IMR-90 (cell line): ENCODE measurements around the gene CDON. TPM values are rescaled to one million over a fixed set of nuclear protein-coding genes. Genes with fewer than 3 reads are reported as not detected.

Experiments
- ATAC-seq: fragments of 200-7000 bp; cut with Tn5 transposase; 2 replicates; pipeline ENCODE4 v1.9.1; 2020; ENCODE audit warnings: low read depth, mild to moderate bottlenecking, moderate library complexity
- BruUV-seq: library from RNA; stranded (reverse); fragments of 400-500 nt; replicated peaks from 2 replicates; lab custom pipeline; 2021; lab: Mats Ljungman, UMichigan
- CTCF ChIA-PET: fragments of 300-600 bp; formaldehyde crosslinking; extraction: SDS; loops from one replicate; lab custom pipeline; 2021; ENCODE audit warnings: antibody characterized with exemption; lab: Yijun Ruan, JAX
- POLR2A ChIA-PET: fragments of 300-600 bp; sonication (Branson Sonifier 250); formaldehyde crosslinking; loops from one replicate; lab custom pipeline; 2022; ENCODE audit warnings: antibody characterized with exemption; ENCODE audit not compliant: unreplicated experiment; lab: Charles Lee
- DNase-seq: peaks from one replicate; pipeline ENCODE4 v3.0.0; 2013
- H2AFZ ChIP-seq: replicated peaks from 2 replicates; pipeline ENCODE3; 2013; ENCODE audit warnings: low read length, mild to moderate bottlenecking; ENCODE audit not compliant: poor library complexity
- H2AK5ac ChIP-seq: 2 replicates; pipeline ENCODE4 v1.6.1; 2013; ENCODE audit warnings: low read depth, low read length, inconsistent platforms
- H2AK9ac ChIP-seq: replicated peaks from 2 replicates; pipeline ENCODE3; 2013; ENCODE audit warnings: mild to moderate bottlenecking, low read depth, low read length, moderate library complexity; ENCODE audit not compliant: poor library complexity
- H2BK120ac ChIP-seq: 2 replicates; pipeline ENCODE4 v1.6.1; 2013; ENCODE audit warnings: low read depth, low read length, inconsistent platforms
- H2BK15ac ChIP-seq: 3 replicates; pipeline ENCODE4 v1.6.1; 2013; ENCODE audit warnings: low read depth, low read length, inconsistent platforms
- H2BK20ac ChIP-seq: 2 replicates; pipeline ENCODE4 v1.6.1; 2013; ENCODE audit warnings: low read depth, mild to moderate bottlenecking, inconsistent platforms, low read length, moderate library complexity
- H2BK5ac ChIP-seq: 2 replicates; pipeline ENCODE4 v1.6.1; 2013; ENCODE audit warnings: mild to moderate bottlenecking, low read depth, low read length, inconsistent platforms; ENCODE audit not compliant: poor library complexity, severe bottlenecking
- H3K14ac ChIP-seq: replicated peaks from 2 replicates; pipeline ENCODE4 v1.6.1; 2013; ENCODE audit warnings: low read depth, low read length, inconsistent platforms
- H3K18ac ChIP-seq: 2 replicates; pipeline ENCODE4 v1.6.1; 2013; ENCODE audit warnings: low read depth, low read length, control low read depth
- H3K23ac ChIP-seq: 2 replicates; pipeline ENCODE4 v1.6.1; 2013; ENCODE audit warnings: low read depth, low read length, inconsistent platforms
- H3K27ac ChIP-seq: 2 replicates; pipeline ENCODE4 v1.5.1; 2013; ENCODE audit warnings: mild to moderate bottlenecking, control low read depth, low read length; ENCODE audit not compliant: insufficient read depth
- H3K27me3 ChIP-seq: 2 replicates; pipeline ENCODE4 v1.6.1; 2013; ENCODE audit warnings: low read length; ENCODE audit not compliant: control insufficient read depth, insufficient read depth
- H3K36me3 ChIP-seq: 2 replicates; pipeline ENCODE4 v1.6.1; 2013; ENCODE audit warnings: low read length, mixed read lengths; ENCODE audit not compliant: control insufficient read depth, insufficient read depth
- H3K4ac ChIP-seq: 2 replicates; pipeline ENCODE4 v1.6.1; 2013; ENCODE audit warnings: low read depth, low read length, inconsistent platforms
- H3K4me1 ChIP-seq: 2 replicates; pipeline ENCODE4 v1.6.1; 2013; ENCODE audit warnings: low read length, mixed read lengths; ENCODE audit not compliant: control insufficient read depth, insufficient read depth
- H3K4me2 ChIP-seq: 2 replicates; pipeline ENCODE4 v1.6.1; 2013; ENCODE audit warnings: low read depth, mild to moderate bottlenecking, control low read depth, low read length, moderate library complexity
- H3K4me3 ChIP-seq: 2 replicates; pipeline ENCODE4 v1.5.1; 2013; ENCODE audit warnings: low read depth, mild to moderate bottlenecking, control low read depth, low read length, moderate library complexity; ENCODE audit not compliant: insufficient read depth
- H3K56ac ChIP-seq: 2 replicates; pipeline ENCODE4 v1.6.1; 2013; ENCODE audit warnings: low read length, inconsistent platforms; ENCODE audit not compliant: insufficient read depth; ENCODE audit errors: extremely low read depth
- H3K79me1 ChIP-seq, 2 experiments: 2 replicates each; pipeline ENCODE4 v1.6.1; 2013; ENCODE audit warnings: low read length in 2 of 2, inconsistent platforms in 1 of 2, low read depth in 1 of 2
- H3K9ac ChIP-seq: 2 replicates; pipeline ENCODE4 v1.6.1; 2013; ENCODE audit warnings: low read depth, low read length, control low read depth
- H3K9me1 ChIP-seq: 2 replicates; pipeline ENCODE4 v1.6.1; 2013; ENCODE audit warnings: low read length, inconsistent platforms; ENCODE audit not compliant: insufficient read depth
- H3K9me3 ChIP-seq: 2 replicates; pipeline ENCODE4 v1.6.1; 2013; ENCODE audit warnings: low read length; ENCODE audit not compliant: control insufficient read depth, insufficient read depth
- H4K20me1 ChIP-seq: 2 replicates; pipeline ENCODE4 v1.6.1; 2013; ENCODE audit warnings: low read length, inconsistent platforms; ENCODE audit not compliant: insufficient read depth
- H4K5ac ChIP-seq: 2 replicates; pipeline ENCODE4 v1.6.1; 2013; ENCODE audit warnings: mild to moderate bottlenecking, low read depth, low read length, control low read depth
- H4K8ac ChIP-seq, 2 experiments: 2 replicates each; pipeline ENCODE4 v1.6.1; 2013; ENCODE audit warnings: low read depth in 2 of 2, low read length in 2 of 2, control low read depth in 1 of 2, inconsistent platforms in 1 of 2
- H4K91ac ChIP-seq: 2 replicates; pipeline ENCODE4 v1.6.1; 2013; ENCODE audit warnings: low read depth, low read length, inconsistent platforms; ENCODE audit not compliant: insufficient read depth
- CHD1 ChIP-seq: IDR thresholded peaks from 2 replicates; pipeline ENCODE4 v1.6.1; 2012; ENCODE audit warnings: low read depth, low read length, improper control_type of control experiment
- MAZ ChIP-seq: IDR thresholded peaks from 2 replicates; pipeline ENCODE4 v1.6.1; 2012; ENCODE audit warnings: low read depth, mild to moderate bottlenecking, low read length, improper control_type of control experiment, moderate library complexity, borderline replicate concordance
- USF2 ChIP-seq: fragments of 150-350 bp; IDR thresholded peaks from 2 replicates; pipeline ENCODE4 v1.6.1; 2017; ENCODE audit warnings: mild to moderate bottlenecking, antibody characterized with exemption, low read length, low read depth
- WGBS, 2 experiments: methylation state at CpG; one replicate each; pipeline versions ENCODE4 v1.1.5 to v1.1.7; 2013; ENCODE audit warnings: missing lambda C conversion rate in 2 of 2; ENCODE audit not compliant: insufficient read length in 1 of 2; ENCODE audit errors: extremely low coverage in 2 of 2; 5-methylcytosine and 5-hydroxymethylcytosine counted together
- dilution Hi-C: fragments of 300-500 bp; cut with HindIII; formaldehyde crosslinking; loops from one replicate; pipeline ENCODE4 v1.14.3; 2018; ENCODE audit warnings: low sequenced_read_pairs; ENCODE audit not compliant: unreplicated experiment
- in situ Hi-C: fragments of 300-500 bp; cut with MboI; formaldehyde crosslinking; loops from 3 replicates; pipeline ENCODE4 v1.14.3; 2019; ENCODE audit warnings: low sequenced_read_pairs, inconsistent platforms, mixed read lengths
- intact Hi-C: fragments of 100-400 bp; cut with micrococcal nuclease; formaldehyde crosslinking; loops from 2 replicates; pipeline ENCODE4 v1.10.0; 2022
- polyA plus RNA-seq, 3 experiments: library from polyadenylated mRNA; depleted of rRNA; stranded (reverse); fragments of >200 nt; gene quantifications; 2 replicates each; pipeline ENCODE4 v1.2.3, GENCODE V29; 2012; ENCODE audit warnings: low replicate concordance in 1 of 3
- total RNA-seq: library from RNA; depleted of rRNA; stranded (reverse); fragments of >200 nt; gene quantifications from 2 replicates; pipeline ENCODE4 v1.2.3, GENCODE V29; 2012

The CDON gene
- total and polyA plus RNA-seq, 2 of the 4 experiments (the other 2 are of a cell fraction): 1.2 to 3.8 TPM

GRCh38 chr11:126048197-126048596 lies 14.5 kb downstream of the CDON start:
- no peak overlapping the region for H2BK15ac ChIP-seq
- H2BK20ac ChIP-seq: no peak overlapping the region
- no peak overlapping the region for H3K4me2 ChIP-seq
- H2BK120ac ChIP-seq: no peak overlapping the region
- H3K4me3 ChIP-seq: no peak overlapping the region
- no peaks in the 10 kb centered on the region for H3K9me3 ChIP-seq
- no peak overlapping the region for H4K5ac ChIP-seq
- H3K18ac ChIP-seq: no peak overlapping the region
- no peak overlapping the region for H4K8ac ChIP-seq
- no TSS peak for BruUV-seq
- in situ Hi-C loops (no loop called here), intact Hi-C loops (loop anchor here (5.0 kb wide), 1 partner anchor 36 kb away; no protein-coding TSS in a partner anchor), dilution Hi-C loops (no loop called here)
- no peaks in the 10 kb centered on the region for H4K20me1 ChIP-seq
- ATAC-seq (no peak), DNase-seq (no peak)
- CTCF ChIA-PET: no interaction called here
- no peaks in the 10 kb centered on the region for H3K9me1 ChIP-seq
- no peak overlapping the region for H3K56ac ChIP-seq
- TF ChIP-seq MAZ (no peak), USF2 (no peak), CHD1 (no peak)
- no peak overlapping the region for H3K4ac ChIP-seq
- no peak overlapping the region for H3K23ac ChIP-seq
- H3K4me1 ChIP-seq: no peaks in the 10 kb centered on the region
- H3K27ac ChIP-seq: no peak overlapping the region
- no peaks in the 10 kb centered on the region for H3K36me3 ChIP-seq
- no peak overlapping the region for H2AK9ac ChIP-seq
- POLR2A ChIA-PET: no interaction called here
- no peak overlapping the region for H2AK5ac ChIP-seq
- H4K91ac ChIP-seq: no peak overlapping the region
- H3K79me1 ChIP-seq: no peaks in the 10 kb centered on the region
- peaks cover 5% of the 10 kb centered on the region for H3K27me3 ChIP-seq
- H2AFZ ChIP-seq: no peak overlapping the region
- no peak overlapping the region for H3K14ac ChIP-seq
- WGBS, 2 experiments: no CpG with 5 or more reads among the region's 5 CpGs
- H2BK5ac ChIP-seq: no peak overlapping the region
- no peak overlapping the region for H3K9ac ChIP-seq
